Thymus (tissue), 11 donors: ENCODE results near the gene GPRC5B. TPM values are rescaled to one million over a fixed set of nuclear protein-coding genes. Genes with fewer than 3 reads are reported as not detected.

Experiments
- DNase-seq, 9 donors: peaks; one replicate each; pipeline ENCODE4 v3.0.0-alpha.2; 2013; ENCODE audit warnings: low spot score in 9 of 9, low read depth in 6 of 9, missing footprints in 1 of 9
- H3K27ac ChIP-seq, 2 donors: one replicate each; pipeline ENCODE4 v1.5.1; 2013; ENCODE audit warnings: control low read depth in 1 of 2, low read depth in 1 of 2, low read length in 1 of 2, mild to moderate bottlenecking in 1 of 2, moderate library complexity in 1 of 2
- H3K27me3 ChIP-seq, 2 donors: one replicate each; pipeline ENCODE4 v1.5.1; 2013; ENCODE audit warnings: low read length in 1 of 2; ENCODE audit not compliant: control insufficient read depth in 2 of 2, insufficient read depth in 1 of 2
- H3K36me3 ChIP-seq, 2 donors: one replicate each; pipeline ENCODE4 v1.5.1; 2013; ENCODE audit warnings: low read length in 1 of 2, mild to moderate bottlenecking in 1 of 2, moderate library complexity in 1 of 2; ENCODE audit not compliant: control insufficient read depth in 2 of 2, insufficient read depth in 2 of 2
- H3K4me1 ChIP-seq, 2 donors: one replicate each; pipeline ENCODE4 v1.5.1; 2013; ENCODE audit warnings: low read length in 2 of 2; ENCODE audit not compliant: control insufficient read depth in 2 of 2, insufficient read depth in 2 of 2
- H3K4me3 ChIP-seq, 2 donors: one replicate each; pipeline ENCODE4 v1.5.1; 2013; ENCODE audit warnings: low read length in 2 of 2, control low read depth in 1 of 2, mild to moderate bottlenecking in 1 of 2
- H3K9me3 ChIP-seq, 2 donors: one replicate each; pipeline ENCODE4 v1.5.1; 2013; ENCODE audit warnings: low read length in 1 of 2, mild to moderate bottlenecking in 1 of 2; ENCODE audit not compliant: control insufficient read depth in 2 of 2, insufficient read depth in 1 of 2
- WGBS: extraction: QIAGEN DNeasy Blood & Tissue Kit; methylation state at CpG from one replicate; pipeline ENCODE4 v1.1.7; 2013; 5-methylcytosine and 5-hydroxymethylcytosine counted together
- polyA plus RNA-seq: library from polyadenylated mRNA; stranded (reverse); fragments of 200-250 nt; gene quantifications from one replicate; pipeline ENCODE4 v1.2.3, GENCODE V29; 2013
- total RNA-seq: library from RNA; stranded (reverse); fragments of 120-200 nt; gene quantifications from one replicate; pipeline ENCODE4 v1.2.4, GENCODE V29; 2013
- donor health status: healthy.

The GPRC5B gene
- total and polyA plus RNA-seq, 2 donors = 1.5 to 7.8 TPM

DNA sequence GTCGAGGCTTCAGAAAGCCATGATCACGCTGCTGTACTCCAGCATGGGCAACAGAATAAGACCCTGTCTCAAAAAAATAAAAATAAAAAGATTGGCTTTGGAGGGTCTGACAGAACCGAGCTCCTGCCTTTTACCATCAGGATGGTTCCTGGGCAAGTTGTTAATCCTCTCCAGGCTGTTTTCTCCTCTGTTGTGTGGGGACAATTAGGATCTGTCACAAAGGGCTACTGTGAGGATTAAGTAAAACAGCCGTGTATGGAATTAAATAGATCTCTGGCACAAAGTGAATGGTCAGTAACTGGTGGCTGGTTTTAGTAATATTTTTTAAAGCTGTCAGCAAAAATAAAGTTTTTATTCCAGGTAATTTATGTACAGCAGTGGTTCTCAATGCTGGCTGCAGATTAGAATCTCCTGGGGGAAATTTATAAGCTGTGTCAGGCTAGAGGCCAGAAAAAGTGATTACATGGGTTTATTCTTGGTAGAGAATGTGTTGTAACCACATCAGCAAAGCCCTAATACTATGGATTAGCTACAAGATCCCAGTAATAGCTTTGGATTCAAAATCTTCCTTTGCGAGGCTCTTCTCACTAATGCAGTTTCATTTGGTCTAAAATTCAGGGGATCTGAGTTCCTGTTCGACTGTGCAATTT is 47.2 kb downstream of the GPRC5B start:
- no peak for DNase-seq
- Histone ChIP-seq H3K4me1 (no peaks in the 10 kb centered on the region), H3K27ac (no peak overlapping the region), H3K4me3 (no peak overlapping the region), H3K9me3 (no peaks in the 10 kb centered on the region), H3K36me3 (no peaks in the 10 kb centered on the region), H3K27me3 (no peaks in the 10 kb centered on the region)
- 95% methylated on average over 6 of the region's 6 CpGs for WGBS

DNA sequence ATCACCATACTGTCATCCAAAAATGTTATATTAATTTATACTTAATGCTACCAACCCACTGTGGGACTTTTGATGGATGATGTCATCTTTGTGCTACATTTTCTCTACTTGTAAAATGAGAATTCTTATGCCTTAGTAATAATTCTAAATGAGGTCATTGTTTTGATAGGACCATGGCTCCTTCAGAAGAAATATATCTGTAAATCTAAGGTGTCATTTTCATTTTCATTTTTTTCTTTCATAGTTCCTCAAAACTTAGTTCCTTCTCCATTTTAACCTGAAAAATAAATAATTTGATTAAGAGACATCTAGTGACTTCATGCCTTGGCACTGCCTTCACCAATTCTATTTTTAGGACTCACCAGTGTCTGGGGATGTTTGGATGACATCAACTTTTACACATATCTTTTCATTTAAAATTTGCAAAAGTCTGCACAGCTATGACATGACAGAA is 48.7 kb downstream of the GPRC5B start:
- H3K36me3 ChIP-seq = no peaks in the 10 kb centered on the region
- H3K9me3 ChIP-seq = no peaks in the 10 kb centered on the region
- no peak overlapping the region for H3K4me3 ChIP-seq
- H3K27me3 ChIP-seq = no peaks in the 10 kb centered on the region
- DNase-seq = no peak
- H3K4me1 ChIP-seq = peaks cover 0 to under 1% of the 10 kb centered on the region in 2 donors
- no peak overlapping the region for H3K27ac ChIP-seq

DNA sequence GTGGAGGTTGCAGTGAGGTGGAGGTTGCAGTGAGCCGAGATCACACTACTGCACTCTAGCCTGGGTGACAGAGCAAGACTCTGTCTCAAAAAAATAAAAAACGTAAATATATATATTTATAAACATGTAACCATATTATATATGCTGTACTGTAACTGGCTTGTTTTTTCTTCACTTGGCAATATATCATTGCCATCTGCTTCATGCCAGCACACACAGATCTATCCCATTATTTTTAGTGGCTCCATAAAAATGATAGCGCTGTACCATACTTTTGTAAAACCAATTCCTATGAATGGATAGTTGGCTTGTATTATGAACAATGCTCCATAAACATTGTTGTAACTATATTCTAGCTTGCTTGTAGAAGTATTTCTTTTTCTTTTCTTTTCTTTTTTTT is 49.5 kb downstream of the GPRC5B start:
- H3K36me3 ChIP-seq = no peaks in the 10 kb centered on the region
- WGBS = 97% methylated on average over 3 of the region's 3 CpGs
- no peak for DNase-seq
- no peaks in the 10 kb centered on the region for H3K9me3 ChIP-seq
- no peak overlapping the region for H3K27ac ChIP-seq
- no peak overlapping the region for H3K4me3 ChIP-seq
- peaks cover 0 to 2% of the 10 kb centered on the region in 2 donors for H3K4me1 ChIP-seq
- H3K27me3 ChIP-seq = no peaks in the 10 kb centered on the region

DNA sequence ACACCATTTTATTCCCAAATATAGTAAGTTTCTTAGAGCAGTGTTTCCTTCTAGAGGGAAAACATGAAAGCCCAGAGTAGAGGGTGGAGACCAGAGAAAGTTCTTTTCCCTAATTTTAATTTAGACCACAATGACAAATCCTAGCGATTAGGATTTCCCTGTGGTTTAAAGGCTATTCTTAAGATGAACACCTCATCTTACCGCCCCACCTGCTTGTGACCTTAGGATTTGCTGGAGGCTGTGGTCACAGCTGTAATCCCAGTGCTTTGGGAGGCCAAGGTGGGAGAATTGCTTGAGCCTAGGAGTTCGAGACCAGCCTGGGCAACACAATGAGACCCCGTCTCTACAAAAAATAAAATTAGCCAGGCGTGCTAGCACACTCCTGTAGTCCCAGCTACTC is 51.1 kb downstream of the GPRC5B start:
- no peaks in the 10 kb centered on the region for H3K36me3 ChIP-seq
- H3K9me3 ChIP-seq = no peaks in the 10 kb centered on the region
- no peak for DNase-seq
- H3K4me3 ChIP-seq = no peak overlapping the region
- no peaks in the 10 kb centered on the region for H3K27me3 ChIP-seq
- H3K27ac ChIP-seq = no peak overlapping the region
- H3K4me1 ChIP-seq = peaks cover 0 to 2% of the 10 kb centered on the region in 2 donors
- 96% methylated on average over 5 of the region's 5 CpGs for WGBS

DNA sequence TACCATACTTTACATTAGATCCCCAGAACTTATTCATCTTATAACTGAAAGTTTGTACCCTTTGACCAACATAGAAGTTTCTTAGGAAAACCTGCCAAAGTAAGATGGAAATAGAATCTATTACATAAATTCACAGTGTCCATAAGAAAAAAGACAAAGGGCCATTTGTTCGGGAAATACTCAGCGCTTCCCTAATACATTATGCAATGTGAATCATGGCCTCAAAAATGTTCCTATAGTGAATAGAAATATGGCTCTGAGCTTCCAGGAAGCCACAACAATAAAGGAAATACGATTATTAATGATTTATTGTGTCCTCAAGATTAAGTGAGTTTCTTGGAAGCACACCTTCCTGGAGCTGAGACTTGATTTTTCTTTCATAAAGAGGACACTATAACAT is 51.5 kb downstream of the GPRC5B start:
- H3K27me3 ChIP-seq = no peaks in the 10 kb centered on the region
- no peak overlapping the region for H3K27ac ChIP-seq
- no peaks in the 10 kb centered on the region for H3K9me3 ChIP-seq
- no peak for DNase-seq
- peaks cover 0 to 2% of the 10 kb centered on the region in 2 donors for H3K4me1 ChIP-seq
- WGBS = 78% methylated on average over 3 of the region's 3 CpGs
- no peaks in the 10 kb centered on the region for H3K36me3 ChIP-seq
- no peak overlapping the region for H3K4me3 ChIP-seq

DNA sequence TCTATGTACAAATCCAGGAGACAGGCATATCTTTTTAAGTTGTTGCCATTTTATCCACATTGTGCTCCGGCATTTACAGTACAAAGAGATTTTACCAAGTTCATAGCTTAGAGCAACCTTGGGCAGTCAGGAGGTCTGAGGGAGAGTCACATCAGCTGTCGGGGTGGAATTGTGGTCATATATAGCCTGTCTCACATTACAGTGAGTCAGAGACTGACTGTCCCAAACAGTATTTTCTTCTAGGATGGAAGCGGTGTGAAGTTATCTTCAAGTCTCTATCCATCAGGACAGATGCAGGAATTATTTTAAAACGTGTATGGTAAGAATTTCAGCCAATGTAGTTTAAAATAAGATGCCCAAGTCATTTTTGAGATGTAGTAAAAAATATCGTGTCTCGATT is 53.0 kb downstream of the GPRC5B start:
- no peaks in the 10 kb centered on the region for H3K27me3 ChIP-seq
- H3K36me3 ChIP-seq = no peaks in the 10 kb centered on the region
- DNase-seq = no peak
- H3K27ac ChIP-seq = no peak overlapping the region
- H3K4me1 ChIP-seq = peaks cover 0 to 2% of the 10 kb centered on the region in 2 donors
- H3K4me3 ChIP-seq = no peak overlapping the region
- H3K9me3 ChIP-seq = no peaks in the 10 kb centered on the region
- 92% methylated on average over 6 of the region's 6 CpGs for WGBS

DNA sequence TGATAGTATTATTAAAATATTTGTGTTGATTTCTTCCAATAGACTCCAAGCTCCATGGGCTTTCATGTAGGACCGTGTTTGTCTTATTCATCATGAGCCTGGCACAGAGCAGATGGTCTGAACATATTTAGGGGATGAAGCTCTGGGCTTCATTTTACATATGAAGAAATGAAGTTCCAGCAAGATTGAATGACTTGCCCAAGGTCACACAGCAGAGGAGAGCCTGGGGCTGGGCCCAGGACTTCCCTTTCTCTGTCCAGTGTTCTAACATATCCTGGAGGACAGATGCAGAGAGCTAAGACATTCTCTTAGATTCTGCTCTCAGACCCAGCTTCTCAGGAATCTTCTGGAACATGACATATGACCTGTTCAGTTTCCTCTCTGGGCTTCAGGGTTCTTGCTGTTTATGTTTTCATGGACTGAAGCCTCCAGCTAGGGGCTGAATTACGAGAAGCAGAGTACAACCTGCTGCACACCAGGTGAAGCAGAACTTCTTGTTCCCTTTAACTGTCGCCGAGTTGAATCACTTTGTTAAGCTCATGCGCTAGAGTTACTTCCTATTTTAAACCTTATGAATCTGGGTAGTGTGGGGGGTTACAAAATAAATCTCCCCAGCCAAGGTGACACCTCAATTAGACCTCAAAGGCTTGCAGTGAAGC is 53.6 kb downstream of the GPRC5B start:
- no peaks in the 10 kb centered on the region for H3K36me3 ChIP-seq
- H3K4me3 ChIP-seq = no peak overlapping the region
- H3K27me3 ChIP-seq = no peaks in the 10 kb centered on the region
- peak overlapping the region; percentile 11 to 16 for H3K27ac ChIP-seq
- WGBS = 39% methylated on average over 5 of the region's 5 CpGs
- peaks cover 0 to 2% of the 10 kb centered on the region in 2 donors for H3K4me1 ChIP-seq
- no peaks in the 10 kb centered on the region for H3K9me3 ChIP-seq
- peak in 1 of 9 donors; percentile 9 for DNase-seq

DNA sequence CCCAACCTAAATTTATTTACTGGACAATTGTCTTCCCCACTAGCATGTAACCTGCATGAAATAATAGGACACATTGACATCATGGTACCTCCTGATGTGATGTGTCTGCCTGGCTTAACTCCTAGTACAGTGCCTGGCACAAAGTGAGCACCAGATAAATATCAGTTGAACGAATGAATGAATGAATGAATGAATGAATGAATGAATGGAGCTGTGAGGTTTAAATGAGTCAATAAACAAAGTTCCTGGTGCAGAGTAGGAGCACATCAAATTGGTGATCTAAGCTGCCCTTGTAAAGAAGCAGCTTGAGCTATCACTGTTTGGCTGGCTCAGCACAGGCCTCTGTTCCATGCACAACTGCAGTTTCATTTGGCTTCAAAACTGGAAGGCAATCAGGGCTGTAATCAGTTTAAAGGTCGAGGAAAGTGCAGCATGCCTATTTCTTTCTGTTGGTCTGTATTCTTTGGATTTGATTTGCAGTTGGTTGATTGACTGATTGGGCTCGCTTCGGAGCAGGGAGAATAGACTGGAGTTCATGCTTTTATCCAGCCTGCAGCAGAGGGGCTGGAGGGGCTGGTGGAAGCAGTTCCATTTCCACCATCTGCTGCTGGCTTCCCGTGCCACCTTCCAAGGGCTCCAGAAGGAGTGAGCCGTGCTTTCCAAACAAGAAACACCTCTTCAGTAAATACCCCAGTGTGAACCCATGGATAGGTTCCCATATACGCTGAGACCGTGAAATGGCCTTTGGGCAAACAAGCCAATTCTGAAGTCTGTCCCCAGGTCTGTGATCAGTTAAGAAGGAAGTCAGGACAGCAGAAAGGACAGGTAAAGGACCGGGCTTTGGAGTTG is 54.6 kb downstream of the GPRC5B start:
- Histone ChIP-seq H3K4me3 (no peak overlapping the region), H3K9me3 (no peaks in the 10 kb centered on the region), H3K27ac (no peak overlapping the region), H3K4me1 (peaks cover 0 to 2% of the 10 kb centered on the region in 2 donors), H3K27me3 (no peaks in the 10 kb centered on the region), H3K36me3 (no peaks in the 10 kb centered on the region)
- DNase-seq = no peak
- WGBS = 97% methylated on average over 9 of the region's 9 CpGs

DNA sequence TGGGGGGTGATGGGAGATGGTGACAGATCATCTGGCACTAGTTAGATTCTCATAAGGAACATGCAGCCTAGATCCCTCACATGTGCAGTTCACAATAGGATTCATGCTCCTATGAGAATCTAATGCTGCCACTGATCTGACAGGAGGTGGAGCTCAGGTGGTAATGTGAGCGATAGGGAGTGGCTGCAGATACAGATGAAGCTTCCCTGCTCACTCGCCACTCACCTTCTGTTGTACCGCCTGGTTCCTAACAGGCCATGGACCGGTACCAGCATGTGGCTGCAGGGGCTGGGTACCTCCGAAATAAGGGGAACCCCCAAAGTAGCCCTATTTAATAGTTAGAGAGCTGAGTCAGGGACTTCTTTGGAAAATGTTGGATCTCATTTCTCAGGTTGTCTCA is 60.4 kb downstream of the GPRC5B start:
- H3K4me3 ChIP-seq = no peak overlapping the region
- H3K27ac ChIP-seq = no peak overlapping the region
- WGBS = 99% methylated on average over 5 of the region's 5 CpGs
- H3K36me3 ChIP-seq = no peaks in the 10 kb centered on the region
- no peaks in the 10 kb centered on the region for H3K9me3 ChIP-seq
- DNase-seq = no peak
- no peaks in the 10 kb centered on the region for H3K4me1 ChIP-seq
- H3K27me3 ChIP-seq = no peaks in the 10 kb centered on the region
